HG03103 (cell line): ENCODE data around the gene SERP2.

Experiments
- ATAC-seq: cut with Tn5 transposase; IDR thresholded peaks from one replicate; pipeline ENCODE4 v1.9.1; 2021; ENCODE audit warnings: low read depth; ENCODE audit not compliant: unreplicated experiment

The SERP2 gene

GRCh38 chr13:44431150-44431549 is 57.5 kb downstream of the SERP2 start:
- ATAC-seq = no peak

GRCh38 chr13:44432650-44433049 is 59.0 kb downstream of the SERP2 start:
- no peak for ATAC-seq

- no peak for ATAC-seq
These were observed 60.5 kb downstream of the SERP2 start for GRCh38 chr13:44433863-44434765.

- ATAC-seq = no peak
These were observed 61.1 kb downstream of the SERP2 start for GRCh38 chr13:44434766-44435141.

GRCh38 chr13:44435142-44435918 is 61.7 kb downstream of the SERP2 start:
- peak; percentile 74 for ATAC-seq

GRCh38 chr13:44435919-44436510 is 62.4 kb downstream of the SERP2 start:
- ATAC-seq = no peak

GRCh38 chr13:44436589-44437337 is 63.1 kb downstream of the SERP2 start:
- no peak for ATAC-seq

- no peak for ATAC-seq
These were observed 64.0 kb downstream of the SERP2 start for GRCh38 chr13:44437356-44438233.

GRCh38 chr13:44438234-44438579 is 64.6 kb downstream of the SERP2 start:
- no peak for ATAC-seq

- ATAC-seq = no peak
These were observed 65.9 kb downstream of the SERP2 start for GRCh38 chr13:44439452-44440024.

GRCh38 chr13:44440046-44440608 is 66.5 kb downstream of the SERP2 start:
- ATAC-seq = no peak
